ENCODE data around the gene MCM3AP.

Gene MCM3AP

DNA sequence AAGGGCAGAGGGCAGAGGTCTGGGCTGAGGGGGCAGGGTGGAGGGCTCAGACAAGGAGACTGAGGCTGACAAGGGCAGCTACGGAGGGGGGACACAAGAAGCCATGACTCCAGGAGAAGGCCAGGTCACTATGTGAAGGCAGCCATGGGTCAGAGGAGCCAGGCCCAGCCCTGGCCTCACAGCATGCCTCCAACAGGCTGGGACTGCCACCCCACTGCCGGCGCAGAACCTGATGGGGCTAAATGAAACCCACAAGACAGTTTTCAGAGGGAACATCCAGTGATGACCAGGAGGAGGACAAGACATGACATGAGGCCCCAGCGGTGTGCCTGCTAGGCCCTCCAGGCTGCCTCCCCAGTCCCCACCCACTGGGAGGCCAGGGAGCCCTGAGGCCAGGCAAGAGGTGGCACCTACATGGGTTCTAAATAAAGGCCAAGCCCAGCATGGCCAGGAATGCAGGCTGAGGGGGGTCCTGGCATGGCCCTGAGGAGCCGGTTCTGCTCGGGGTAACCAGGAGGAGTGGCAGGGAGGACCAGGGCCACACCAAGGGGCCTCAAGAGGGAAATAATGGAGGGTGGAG is 29.6 kb downstream of the MCM3AP start:
- TF ChIP-seq EZH2 (IDR thresholded peaks at IDR 0.05) = no peak
- TF ChIP-seq FOXP2 (optimal IDR thresholded peaks at IDR 0.05; ENCODE audit: control extremely low read depth, extremely low read length, insufficient read depth) = no peak
- no peak for TF ChIP-seq POLR2AphosphoS5 (IDR thresholded peaks at IDR 0.05; ENCODE audit: borderline replicate concordance, low read depth, low read length)

DNA sequence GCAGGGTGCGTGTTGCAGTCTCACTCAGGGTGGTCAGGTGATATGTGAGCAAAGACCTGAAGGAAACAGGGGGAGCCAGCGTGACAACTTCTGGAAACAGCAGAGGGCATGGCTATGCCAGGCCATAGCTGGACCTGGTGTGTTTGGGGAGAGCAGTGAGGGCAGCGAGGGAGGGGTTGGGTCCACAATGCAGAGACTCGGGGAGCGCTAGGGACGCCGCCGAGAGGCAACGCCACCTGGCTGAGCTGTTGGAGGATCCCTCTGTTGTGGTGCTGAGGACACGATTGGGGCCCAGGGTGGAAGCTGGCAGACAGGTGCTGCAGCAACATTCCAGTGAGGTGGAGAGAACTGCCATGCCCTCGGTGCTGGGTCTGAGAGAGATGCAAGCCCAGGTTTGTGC is 30.2 kb downstream of the MCM3AP start:
- no peak for DNase-seq (ENCODE audit: low read depth, low spot score)
- TF ChIP-seq EZH2 (IDR thresholded peaks at IDR 0.05) (no peak), POLR2AphosphoS5 (IDR thresholded peaks at IDR 0.05; ENCODE audit: borderline replicate concordance, low read depth, low read length) (no peak), FOXP2 (optimal IDR thresholded peaks at IDR 0.05; ENCODE audit: control extremely low read depth, extremely low read length, insufficient read depth) (no peak)
- H3K27ac ChIP-seq = no peak overlapping the region
- no peak overlapping the region for H3K9ac ChIP-seq (ENCODE audit: insufficient read length)
- no peaks in the 10 kb centered on the region for H3K9me3 ChIP-seq (ENCODE audit: low read depth, low read length)
- peaks cover 83% of the 10 kb centered on the region for H3K36me3 ChIP-seq (ENCODE audit: insufficient read depth, low read length)
- H3K4me3 ChIP-seq = no peak overlapping the region

More for the DNA sequence above, 29.6 kb downstream of the MCM3AP start:
- Histone ChIP-seq H3K27ac (no peak overlapping the region), H3K4me3 (no peak overlapping the region), H3K9me3 (ENCODE audit: low read depth, low read length) (no peaks in the 10 kb centered on the region), H3K36me3 (ENCODE audit: insufficient read depth, low read length) (peaks cover 83% of the 10 kb centered on the region), H3K9ac (ENCODE audit: insufficient read length) (no peak overlapping the region)
- no peak for DNase-seq (ENCODE audit: low read depth, low spot score)

DNA sequence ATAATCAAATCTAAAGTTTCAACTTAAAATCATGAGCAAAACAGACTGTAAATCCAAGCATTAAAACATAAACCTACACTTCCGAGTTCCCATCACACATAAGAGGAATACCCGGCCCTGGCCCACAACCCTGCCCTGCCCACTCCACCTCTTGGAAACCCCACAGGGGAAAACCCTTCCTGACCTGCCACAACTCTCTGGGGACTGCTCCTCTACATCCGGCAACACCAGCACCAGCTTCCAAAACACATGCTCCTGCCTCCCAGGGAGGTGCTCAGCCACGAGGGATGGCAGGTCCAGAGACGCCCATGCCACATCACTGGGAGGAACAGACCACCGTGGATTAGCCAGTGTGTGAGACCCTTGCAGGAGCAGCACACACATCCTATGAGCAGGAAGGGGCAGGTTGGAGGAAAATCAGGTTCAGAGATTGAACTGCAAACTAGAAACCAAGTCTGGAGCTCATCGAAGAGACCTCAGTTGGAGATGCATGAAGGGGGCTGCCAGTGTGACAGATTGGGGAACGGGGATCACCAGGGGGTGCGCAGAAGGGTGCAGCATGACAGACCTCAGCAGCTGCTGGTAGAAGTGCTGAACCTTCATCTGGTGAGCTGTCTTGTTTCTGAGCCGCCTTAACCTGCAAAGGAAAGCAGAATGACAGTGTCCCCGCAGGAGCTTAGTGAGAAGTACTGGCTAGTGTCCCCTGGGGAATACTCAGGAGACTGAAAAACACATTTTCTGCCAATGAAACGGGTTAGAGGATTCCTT is 31.0 kb downstream of the MCM3AP start:
- peaks cover 90% of the 10 kb centered on the region for H3K36me3 ChIP-seq (ENCODE audit: insufficient read depth, low read length)
- H3K4me3 ChIP-seq = no peak overlapping the region
- TF ChIP-seq POLR2AphosphoS5 (IDR thresholded peaks at IDR 0.05; ENCODE audit: borderline replicate concordance, low read depth, low read length) (no peak), EZH2 (IDR thresholded peaks at IDR 0.05) (no peak), FOXP2 (optimal IDR thresholded peaks at IDR 0.05; ENCODE audit: control extremely low read depth, extremely low read length, insufficient read depth) (no peak)
- no peak overlapping the region for H3K9ac ChIP-seq (ENCODE audit: insufficient read length)
- DNase-seq (ENCODE audit: low read depth, low spot score) = no peak
- no peaks in the 10 kb centered on the region for H3K9me3 ChIP-seq (ENCODE audit: low read depth, low read length)
- peak overlapping the region; percentile 77 for H3K27ac ChIP-seq

DNA sequence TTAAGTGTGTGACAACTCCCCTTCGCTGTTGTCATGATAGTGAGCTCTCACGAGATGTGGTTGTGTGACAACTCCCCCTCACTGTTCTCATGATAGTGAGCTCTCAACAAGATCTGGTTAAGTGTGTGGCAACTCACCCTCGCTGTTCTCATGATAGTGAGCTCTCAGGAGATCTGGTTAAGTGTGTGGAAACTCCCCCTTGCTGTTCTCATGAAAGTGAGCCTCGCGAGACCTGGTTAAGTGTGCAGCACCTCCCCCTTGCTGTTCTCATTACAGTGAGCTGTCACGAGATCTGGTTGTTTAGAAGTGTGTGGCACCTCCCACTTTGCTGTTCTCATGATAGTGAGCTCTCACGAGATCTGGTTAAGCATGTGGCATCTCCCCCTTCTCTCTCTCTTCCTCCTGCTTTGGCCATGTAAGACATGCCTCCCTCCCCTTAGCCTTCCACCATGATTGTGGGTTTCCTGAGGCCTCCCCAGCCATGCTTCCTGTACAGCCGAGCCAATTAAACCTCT is 31.7 kb downstream of the MCM3AP start:
- no peak for TF ChIP-seq FOXP2 (optimal IDR thresholded peaks at IDR 0.05; ENCODE audit: control extremely low read depth, extremely low read length, insufficient read depth)
- no peak for TF ChIP-seq EZH2 (IDR thresholded peaks at IDR 0.05)
- TF ChIP-seq POLR2AphosphoS5 (IDR thresholded peaks at IDR 0.05; ENCODE audit: borderline replicate concordance, low read depth, low read length) = no peak
- peak; percentile 30 for DNase-seq (ENCODE audit: low read depth, low spot score)
- H3K27ac ChIP-seq = peak overlapping the region; percentile 77
- no peak overlapping the region for H3K4me3 ChIP-seq
- H3K36me3 ChIP-seq (ENCODE audit: insufficient read depth, low read length) = peaks cover 94% of the 10 kb centered on the region
- no peaks in the 10 kb centered on the region for H3K9me3 ChIP-seq (ENCODE audit: low read depth, low read length)
- no peak overlapping the region for H3K9ac ChIP-seq (ENCODE audit: insufficient read length)

DNA sequence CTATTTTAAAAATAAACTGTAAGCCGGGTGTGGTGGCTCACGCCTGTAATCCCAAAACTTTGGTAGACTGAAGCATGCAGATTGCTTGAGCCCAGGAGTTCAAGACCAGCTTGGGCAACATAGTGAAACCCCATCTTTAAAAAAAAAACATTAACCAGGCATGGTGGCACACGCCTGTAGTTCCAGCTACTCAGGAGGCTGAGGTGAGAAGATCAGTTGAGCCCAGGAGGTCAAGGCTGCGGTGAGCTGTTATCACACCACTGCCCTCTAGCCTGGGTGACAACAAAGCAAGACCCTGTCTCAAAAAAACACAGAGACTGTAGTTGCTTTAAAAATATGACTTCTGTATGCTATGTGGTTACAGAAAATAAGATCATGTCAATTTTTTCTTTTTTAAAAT is 32.6 kb downstream of the MCM3AP start:
- H3K36me3 ChIP-seq (ENCODE audit: insufficient read depth, low read length) = peaks cover 92% of the 10 kb centered on the region
- DNase-seq (ENCODE audit: low read depth, low spot score) = no peak
- no peak overlapping the region for H3K9ac ChIP-seq (ENCODE audit: insufficient read length)
- H3K4me3 ChIP-seq = no peak overlapping the region
- H3K27ac ChIP-seq = peak overlapping the region; percentile 77
- no peaks in the 10 kb centered on the region for H3K9me3 ChIP-seq (ENCODE audit: low read depth, low read length)
- TF ChIP-seq FOXP2 (optimal IDR thresholded peaks at IDR 0.05; ENCODE audit: control extremely low read depth, extremely low read length, insufficient read depth) = no peak
- TF ChIP-seq POLR2AphosphoS5 (IDR thresholded peaks at IDR 0.05; ENCODE audit: borderline replicate concordance, low read depth, low read length) = no peak
- TF ChIP-seq EZH2 (IDR thresholded peaks at IDR 0.05) = no peak

DNA sequence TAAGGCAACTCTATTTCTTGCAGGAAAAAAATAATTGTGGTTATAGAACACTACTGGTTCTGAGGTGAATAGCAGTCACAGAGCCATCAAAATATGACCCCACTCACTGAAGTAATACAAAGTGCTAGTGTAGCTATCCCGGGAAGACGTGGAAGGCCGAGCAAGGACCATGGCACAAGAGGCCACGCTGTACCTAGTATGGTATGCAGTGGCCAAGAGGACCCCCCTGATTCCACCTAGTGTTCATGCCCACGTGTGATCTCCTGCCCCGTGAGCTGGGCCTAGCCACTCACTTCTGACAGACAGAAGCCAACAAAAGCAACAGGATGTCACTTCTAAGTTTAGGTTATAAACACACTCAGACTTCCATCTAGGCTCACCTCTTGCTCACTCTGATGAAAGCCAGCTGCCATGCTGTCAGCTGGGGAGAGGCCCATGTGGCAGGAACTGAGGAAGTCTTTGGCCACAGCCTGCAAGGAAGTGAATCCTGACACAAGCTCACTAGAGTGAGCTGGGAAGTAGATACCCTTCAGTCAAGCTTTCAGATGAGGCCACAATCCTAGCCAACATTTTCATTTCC is 35.2 kb downstream of the MCM3AP start:
- Histone ChIP-seq H3K36me3 (ENCODE audit: insufficient read depth, low read length) (peaks cover 94% of the 10 kb centered on the region), H3K27ac (no peak overlapping the region), H3K9ac (ENCODE audit: insufficient read length) (no peak overlapping the region), H3K4me3 (no peak overlapping the region), H3K9me3 (ENCODE audit: low read depth, low read length) (no peaks in the 10 kb centered on the region)
- TF ChIP-seq FOXP2 (optimal IDR thresholded peaks at IDR 0.05; ENCODE audit: control extremely low read depth, extremely low read length, insufficient read depth) (no peak), POLR2AphosphoS5 (IDR thresholded peaks at IDR 0.05; ENCODE audit: borderline replicate concordance, low read depth, low read length) (no peak)
- no peak for DNase-seq (ENCODE audit: low read depth, low spot score)

DNA sequence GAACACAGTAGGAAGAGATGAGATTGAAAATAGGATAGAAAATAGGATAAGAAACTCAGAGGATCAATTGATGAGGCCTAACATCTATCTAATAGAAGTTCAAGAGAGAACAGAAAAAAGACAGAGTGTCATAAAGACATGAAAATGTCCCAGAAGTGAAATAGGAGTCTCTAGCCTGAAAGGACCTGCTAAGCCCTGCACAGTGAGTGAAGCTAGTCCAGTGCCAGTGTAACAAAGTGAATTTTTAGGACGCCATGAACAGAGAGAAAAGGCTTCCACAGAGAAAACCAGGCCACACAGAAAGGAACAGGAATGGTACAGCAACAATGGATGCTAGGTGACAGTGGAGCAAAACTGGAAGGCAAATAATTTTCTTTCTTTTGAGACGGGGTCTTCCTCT is 36.6 kb downstream of the MCM3AP start:
- Histone ChIP-seq H3K9me3 (ENCODE audit: low read depth, low read length) (no peaks in the 10 kb centered on the region), H3K9ac (ENCODE audit: insufficient read length) (no peak overlapping the region), H3K36me3 (ENCODE audit: insufficient read depth, low read length) (peaks cover 94% of the 10 kb centered on the region), H3K4me3 (no peak overlapping the region), H3K27ac (no peak overlapping the region)
- no peak for DNase-seq (ENCODE audit: low read depth, low spot score)
- TF ChIP-seq FOXP2 (optimal IDR thresholded peaks at IDR 0.05; ENCODE audit: control extremely low read depth, extremely low read length, insufficient read depth) (no peak), EZH2 (IDR thresholded peaks at IDR 0.05) (no peak), POLR2AphosphoS5 (IDR thresholded peaks at IDR 0.05; ENCODE audit: borderline replicate concordance, low read depth, low read length) (no peak)

DNA sequence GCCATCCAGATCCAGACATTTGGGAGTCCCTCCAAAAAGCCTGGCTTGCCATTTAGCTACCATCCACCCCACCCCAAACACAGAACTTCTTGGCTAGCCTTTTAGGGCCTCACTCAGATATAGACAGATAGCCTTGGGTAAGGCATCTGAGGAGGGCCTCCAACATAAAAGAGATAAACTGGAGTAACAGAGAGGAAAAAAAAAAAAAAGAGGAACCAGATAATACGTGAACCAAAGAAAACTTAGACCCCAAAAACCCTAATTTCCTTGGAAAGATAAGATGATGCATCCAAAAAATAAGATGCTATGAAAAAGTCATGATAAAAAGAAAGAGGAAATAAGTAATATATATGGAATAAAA is 37.0 kb downstream of the MCM3AP start:
- Histone ChIP-seq H3K9ac (ENCODE audit: insufficient read length) (no peak overlapping the region), H3K27ac (no peak overlapping the region), H3K4me3 (no peak overlapping the region), H3K36me3 (ENCODE audit: insufficient read depth, low read length) (peaks cover 94% of the 10 kb centered on the region), H3K9me3 (ENCODE audit: low read depth, low read length) (no peaks in the 10 kb centered on the region)
- TF ChIP-seq POLR2AphosphoS5 (IDR thresholded peaks at IDR 0.05; ENCODE audit: borderline replicate concordance, low read depth, low read length) = no peak
- no peak for DNase-seq (ENCODE audit: low read depth, low spot score)

Data from SK-N-MC (cell line).